ENCODE measurements around the gene TMEM60.

DNA sequence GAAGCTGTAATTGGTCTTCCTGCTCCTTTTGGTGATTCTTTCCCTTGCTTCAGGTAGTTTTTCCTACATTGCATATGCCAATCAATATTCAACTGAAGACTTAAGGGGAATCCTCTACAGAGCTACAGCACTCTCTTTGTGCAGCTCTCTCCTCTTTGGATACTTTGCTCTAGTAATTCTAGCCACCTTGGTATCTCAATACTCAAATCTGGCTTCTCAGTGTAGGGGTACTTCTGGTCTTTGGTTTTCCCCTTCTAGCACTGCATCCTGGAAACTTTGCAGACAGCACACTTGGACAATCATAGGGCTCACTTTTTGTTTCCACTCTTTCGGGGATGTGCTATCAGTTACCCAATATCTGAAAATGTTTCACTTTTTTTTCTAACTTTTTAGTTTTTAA, 10.3 kb upstream of the TMEM60 start:
- TF ChIP-seq TAF1 (IDR thresholded peaks at IDR 0.05; ENCODE audit: low read depth) = no peak
- TF ChIP-seq, protein P1, sequence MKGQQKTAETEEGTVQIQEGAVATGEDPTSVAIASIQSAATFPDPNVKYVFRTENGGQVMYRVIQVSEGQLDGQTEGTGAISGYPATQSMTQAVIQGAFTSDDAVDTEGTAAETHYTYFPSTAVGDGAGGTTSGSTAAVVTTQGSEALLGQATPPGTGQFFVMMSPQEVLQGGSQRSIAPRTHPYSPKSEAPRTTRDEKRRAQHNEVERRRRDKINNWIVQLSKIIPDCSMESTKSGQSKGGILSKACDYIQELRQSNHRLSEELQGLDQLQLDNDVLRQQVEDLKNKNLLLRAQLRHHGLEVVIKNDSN (IDR thresholded peaks at IDR 0.05) = no peak
- no peak for TF ChIP-seq RAD21 (IDR thresholded peaks at IDR 0.05; ENCODE audit: low read depth)
- no peak for TF ChIP-seq EP300 (IDR thresholded peaks at IDR 0.05; ENCODE audit: borderline replicate concordance)
- TF ChIP-seq ZBTB7A (IDR thresholded peaks at IDR 0.05; ENCODE audit: low read depth) = no peak
- TF ChIP-seq EGR1 (IDR thresholded peaks at IDR 0.05) = no peak
- no peak for TF ChIP-seq TCF12 (IDR thresholded peaks at IDR 0.05; ENCODE audit: low read depth)
- TF ChIP-seq, protein P2, sequence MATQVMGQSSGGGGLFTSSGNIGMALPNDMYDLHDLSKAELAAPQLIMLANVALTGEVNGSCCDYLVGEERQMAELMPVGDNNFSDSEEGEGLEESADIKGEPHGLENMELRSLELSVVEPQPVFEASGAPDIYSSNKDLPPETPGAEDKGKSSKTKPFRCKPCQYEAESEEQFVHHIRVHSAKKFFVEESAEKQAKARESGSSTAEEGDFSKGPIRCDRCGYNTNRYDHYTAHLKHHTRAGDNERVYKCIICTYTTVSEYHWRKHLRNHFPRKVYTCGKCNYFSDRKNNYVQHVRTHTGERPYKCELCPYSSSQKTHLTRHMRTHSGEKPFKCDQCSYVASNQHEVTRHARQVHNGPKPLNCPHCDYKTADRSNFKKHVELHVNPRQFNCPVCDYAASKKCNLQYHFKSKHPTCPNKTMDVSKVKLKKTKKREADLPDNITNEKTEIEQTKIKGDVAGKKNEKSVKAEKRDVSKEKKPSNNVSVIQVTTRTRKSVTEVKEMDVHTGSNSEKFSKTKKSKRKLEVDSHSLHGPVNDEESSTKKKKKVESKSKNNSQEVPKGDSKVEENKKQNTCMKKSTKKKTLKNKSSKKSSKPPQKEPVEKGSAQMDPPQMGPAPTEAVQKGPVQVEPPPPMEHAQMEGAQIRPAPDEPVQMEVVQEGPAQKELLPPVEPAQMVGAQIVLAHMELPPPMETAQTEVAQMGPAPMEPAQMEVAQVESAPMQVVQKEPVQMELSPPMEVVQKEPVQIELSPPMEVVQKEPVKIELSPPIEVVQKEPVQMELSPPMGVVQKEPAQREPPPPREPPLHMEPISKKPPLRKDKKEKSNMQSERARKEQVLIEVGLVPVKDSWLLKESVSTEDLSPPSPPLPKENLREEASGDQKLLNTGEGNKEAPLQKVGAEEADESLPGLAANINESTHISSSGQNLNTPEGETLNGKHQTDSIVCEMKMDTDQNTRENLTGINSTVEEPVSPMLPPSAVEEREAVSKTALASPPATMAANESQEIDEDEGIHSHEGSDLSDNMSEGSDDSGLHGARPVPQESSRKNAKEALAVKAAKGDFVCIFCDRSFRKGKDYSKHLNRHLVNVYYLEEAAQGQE (IDR thresholded peaks at IDR 0.05; ENCODE audit: low read depth) = no peak
- TF ChIP-seq YY1 (IDR thresholded peaks at IDR 0.05; ENCODE audit: low read depth) = no peak
- no peak for TF ChIP-seq CREB1 (IDR thresholded peaks at IDR 0.05; ENCODE audit: low read depth)
